HUDEP-2 (cell line): ENCODE results near the gene OPRM1.
A peak's percentile ranks its signal among the peaks of the same experiment; 100 is the strongest.
"Not testable (repeated sequence)": the region's sequence is repeated elsewhere in the genome, so short reads cannot be mapped to it uniquely, and the experiment has no call there.

ENCODE experiments used
- DNase-seq, 76 experiments: peaks; one replicate each; lab custom pipeline; 2025; ENCODE audit not compliant: unreplicated experiment in 76 of 76; lab: John Stamatoyannopoulos, UW

The OPRM1 gene

DNA sequence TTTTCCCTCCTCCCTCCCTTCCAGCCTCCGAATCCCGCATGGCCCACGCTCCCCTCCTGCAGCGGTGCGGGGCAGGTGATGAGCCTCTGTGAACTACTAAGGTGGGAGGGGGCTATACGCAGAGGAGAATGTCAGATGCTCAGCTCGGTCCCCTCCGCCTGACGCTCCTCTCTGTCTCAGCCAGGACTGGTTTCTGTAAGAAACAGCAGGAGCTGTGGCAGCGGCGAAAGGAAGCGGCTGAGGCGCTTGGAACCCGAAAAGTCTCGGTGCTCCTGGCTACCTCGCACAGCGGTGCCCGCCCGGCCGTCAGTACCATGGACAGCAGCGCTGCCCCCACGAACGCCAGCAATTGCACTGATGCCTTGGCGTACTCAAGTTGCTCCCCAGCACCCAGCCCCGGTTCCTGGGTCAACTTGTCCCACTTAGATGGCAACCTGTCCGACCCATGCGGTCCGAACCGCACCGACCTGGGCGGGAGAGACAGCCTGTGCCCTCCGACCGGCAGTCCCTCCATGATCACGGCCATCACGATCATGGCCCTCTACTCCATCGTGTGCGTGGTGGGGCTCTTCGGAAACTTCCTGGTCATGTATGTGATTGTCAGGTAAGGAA lies at the start of gene OPRM1:
OPRM1 (plus strand) TSS at position 10 of the 612 bp plus-strand sequence; CDS start at position 315, 305 bp downstream.
- DNase-seq: peak in 47 of 76 experiments; percentile 6 to 59 (median 30)

DNA sequence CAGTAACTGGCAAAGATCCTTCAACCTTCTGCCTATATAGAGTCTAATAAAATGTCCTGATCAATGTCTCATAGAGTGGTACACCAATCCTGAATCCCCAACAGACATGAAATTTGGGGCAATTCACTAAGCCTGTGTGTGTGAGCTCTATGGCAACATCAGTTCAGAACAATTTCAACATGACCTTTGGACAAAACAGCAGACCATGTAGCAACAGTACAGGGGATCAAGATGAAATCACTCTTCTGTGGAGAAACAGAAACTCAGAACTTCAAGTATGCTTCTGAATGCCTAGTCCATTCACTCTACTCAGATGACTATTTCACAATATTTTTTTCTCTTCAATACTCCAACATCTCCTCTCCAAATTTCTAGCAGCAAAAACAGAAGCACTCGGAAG lies 49.1 kb upstream of the OPRM1 start:
- DNase-seq: no peak

DNA sequence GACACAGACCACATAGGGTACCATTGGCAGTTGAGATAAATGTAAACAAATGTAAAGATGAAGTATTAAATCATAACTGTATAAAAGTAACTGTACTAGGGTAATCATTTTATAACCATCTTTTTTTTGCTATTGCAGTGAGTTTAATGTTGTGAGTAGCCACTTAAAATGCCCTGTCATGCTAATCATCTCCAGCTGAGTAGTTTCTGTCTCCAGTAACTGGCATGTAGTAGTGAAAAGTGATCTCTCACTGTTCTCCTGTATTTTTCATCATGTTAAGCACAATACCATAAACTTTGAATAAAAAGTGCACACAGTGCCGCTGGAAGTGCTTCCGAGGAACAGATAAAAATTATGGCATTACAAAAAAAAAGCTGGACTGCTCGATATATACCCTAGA lies 45.0 kb upstream of the OPRM1 start:
- no peak for DNase-seq

DNA sequence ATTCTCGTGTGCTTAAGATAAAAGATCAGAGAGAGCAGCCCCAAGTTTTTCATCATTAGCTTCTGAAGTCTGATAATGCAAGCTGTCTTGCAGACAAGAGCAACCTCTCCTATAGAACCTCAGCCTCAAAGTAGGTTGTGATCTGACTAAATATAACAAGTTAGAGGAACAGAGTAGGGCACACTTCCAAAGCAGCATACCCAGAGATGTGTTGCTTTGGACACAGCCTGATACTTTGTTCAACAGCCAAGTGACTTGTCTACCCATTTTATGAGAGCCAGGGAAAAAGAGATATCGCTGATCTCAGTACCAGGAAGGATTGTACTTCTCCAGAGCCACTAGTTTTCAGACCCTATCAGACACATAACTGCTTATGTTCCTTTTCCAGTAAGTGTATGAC lies 44.2 kb upstream of the OPRM1 start:
- DNase-seq: no peak

DNA sequence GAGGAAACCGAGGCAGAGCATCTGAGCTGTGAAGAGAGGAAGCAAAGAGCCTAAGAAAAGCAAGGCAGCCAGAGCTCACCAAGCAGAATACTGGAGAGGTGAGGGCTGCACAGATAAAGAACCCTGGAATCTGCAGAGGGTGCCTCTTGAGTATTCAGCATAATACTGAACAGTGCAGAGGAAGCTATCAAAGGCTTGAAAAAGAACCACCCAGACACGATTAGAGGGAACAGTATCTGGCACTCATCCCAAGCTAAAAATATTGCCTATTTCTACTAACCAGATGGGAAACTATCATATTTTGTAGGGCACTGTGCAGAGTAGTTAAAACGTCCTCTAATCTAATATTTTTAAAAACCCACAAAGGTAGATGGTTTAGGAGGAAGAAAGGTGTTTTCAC lies 41.8 kb upstream of the OPRM1 start:
- DNase-seq: no peak

DNA sequence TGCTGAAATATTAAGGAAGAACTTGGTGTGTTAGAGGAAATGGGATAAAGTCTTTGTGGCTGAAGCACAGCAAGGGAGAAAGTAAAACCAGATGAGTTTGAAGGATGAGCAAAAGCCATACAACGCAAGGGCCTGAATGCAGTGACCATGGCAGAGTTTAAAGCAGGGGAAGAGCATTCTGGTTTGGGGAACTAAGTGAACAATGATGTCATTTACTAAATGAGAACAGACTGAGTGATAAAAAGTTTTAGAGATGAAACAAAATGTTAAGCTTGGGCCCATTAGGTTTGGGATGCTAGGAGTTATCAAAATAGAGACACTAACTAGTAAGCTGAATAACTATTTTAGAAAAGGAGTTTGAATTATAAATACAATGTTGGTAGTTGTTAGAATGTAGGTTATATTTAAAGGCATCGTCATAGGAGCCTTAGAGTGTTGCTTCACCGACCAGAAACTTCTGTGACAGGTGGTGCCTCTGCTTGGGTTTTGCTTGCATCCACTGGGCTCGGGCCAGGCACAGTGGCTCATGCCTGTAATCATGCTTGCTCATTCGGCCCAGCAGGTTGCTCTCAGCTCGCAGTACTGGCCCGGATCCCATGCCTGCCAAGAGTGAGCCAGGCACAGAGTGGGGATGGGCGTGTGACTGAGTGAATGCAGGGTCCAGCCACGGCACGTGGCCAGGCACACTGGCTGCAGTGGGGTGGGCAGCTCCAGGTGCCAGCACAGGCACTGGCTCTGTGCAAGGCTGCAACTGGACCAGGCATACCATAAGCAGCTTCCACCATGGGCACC lies 37.4 kb upstream of the OPRM1 start:
- no peak for DNase-seq

DNA sequence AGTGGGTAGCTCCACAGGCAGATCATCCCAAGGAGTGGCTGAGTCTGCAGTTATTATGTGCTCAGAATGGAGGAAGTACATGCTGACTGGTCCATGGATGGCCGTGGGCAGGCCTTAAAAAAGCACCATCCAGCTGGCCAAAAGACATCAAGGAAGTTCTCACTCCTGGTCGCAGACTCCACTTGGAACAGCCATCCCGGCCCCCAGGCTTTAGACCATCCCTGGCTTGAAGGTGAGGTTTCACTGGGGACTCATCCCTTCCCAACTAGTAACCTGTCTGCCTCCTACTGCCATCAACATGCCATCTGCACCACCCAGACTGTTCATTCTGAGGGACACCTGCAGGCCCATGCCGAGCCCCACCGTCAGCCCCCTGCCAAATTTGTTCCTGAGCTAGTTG lies 36.1 kb upstream of the OPRM1 start:
- no peak for DNase-seq

DNA sequence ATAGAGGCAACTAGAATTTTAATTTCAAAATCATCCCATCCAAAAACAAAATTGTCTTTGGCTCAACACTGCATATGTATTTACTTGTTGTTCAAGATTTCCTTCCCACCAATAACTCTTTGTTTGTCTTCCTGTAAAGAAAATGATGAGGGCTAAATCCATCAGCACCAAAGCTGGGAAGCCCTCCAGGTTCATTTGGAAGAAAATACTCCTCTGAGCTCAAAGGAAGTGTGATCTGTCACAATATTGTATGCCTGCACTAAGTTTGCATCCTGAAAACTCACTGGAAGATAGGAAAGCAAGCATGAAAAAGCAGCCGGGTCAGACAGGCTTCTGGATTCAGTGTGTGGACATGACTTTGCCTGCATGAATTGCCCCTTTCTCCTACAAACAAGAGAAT lies 28.7 kb upstream of the OPRM1 start:
- DNase-seq: no peak

DNA sequence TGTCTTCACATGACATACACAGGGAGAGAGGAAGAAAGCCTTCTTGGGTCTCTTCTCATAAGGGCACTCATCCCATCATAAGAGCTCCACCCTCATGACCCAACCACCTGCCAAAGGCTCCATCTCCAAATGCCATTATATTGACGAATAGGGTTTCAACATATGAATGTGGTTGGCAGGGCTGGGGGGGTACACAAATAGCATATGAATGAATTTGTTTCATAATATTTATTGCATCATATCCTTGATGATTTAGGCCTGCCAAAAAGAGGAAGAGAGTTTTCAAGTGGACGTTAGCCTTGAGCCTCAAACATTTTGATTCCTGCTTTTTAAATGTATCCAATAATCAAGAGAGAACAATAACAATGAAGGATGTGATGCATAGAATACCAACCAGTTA lies 26.2 kb upstream of the OPRM1 start:
- no peak for DNase-seq

DNA sequence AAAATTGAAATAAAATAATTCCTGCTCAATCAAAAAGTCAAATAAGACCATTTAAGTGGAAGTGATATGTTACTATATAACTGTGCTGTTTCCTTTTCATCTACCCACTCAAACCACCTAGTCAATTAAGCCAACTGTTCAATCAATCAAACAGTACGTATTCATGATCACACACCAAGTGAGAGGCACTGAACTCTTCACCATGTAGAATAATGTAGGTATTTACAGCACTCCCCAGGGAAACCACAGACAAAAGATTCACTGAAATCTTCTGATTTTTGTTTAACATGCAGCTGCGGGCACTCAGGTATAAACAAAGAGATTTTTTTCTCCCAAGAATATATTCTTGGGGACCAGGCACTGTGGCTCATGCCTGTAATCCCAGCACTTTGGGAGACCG lies 21.3 kb upstream of the OPRM1 start:
- no peak for DNase-seq

DNA sequence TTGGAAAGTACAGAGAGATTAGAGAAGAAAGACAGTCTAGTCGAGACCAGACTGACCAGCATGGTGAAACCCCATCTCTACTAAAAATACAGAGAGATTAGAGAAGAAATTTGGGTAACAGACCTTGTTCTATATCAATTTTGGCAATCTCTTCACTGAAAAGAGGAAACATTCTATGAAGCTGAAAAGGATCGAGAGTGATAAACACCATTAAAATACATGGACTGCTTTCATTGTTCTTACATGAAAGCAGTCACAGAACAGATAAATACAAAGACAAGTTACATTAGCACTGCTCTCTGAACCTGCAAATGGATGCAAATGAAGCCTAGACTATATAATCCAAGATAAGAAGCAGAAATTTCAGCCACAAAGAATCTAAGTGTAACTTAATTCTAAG lies 8.4 kb upstream of the OPRM1 start:
- DNase-seq: no peak

DNA sequence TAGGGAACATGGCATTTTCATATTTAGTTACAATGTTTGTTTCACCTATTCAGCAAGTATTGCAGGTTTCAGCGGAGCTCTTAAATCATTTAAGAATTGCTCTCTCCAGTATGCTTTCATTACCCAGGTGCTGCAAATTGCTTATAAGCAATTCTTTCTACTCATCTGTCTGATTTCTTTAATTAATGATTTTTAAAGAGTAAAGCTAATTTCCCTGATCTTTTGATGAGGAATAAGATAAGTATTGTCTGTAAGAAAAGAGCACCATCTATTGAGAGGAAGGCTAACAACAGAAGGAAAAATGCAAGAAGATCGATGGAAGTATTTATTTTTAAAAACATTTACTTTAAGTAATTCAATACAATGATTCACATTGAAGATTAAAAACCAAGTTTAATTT lies 2.0 kb downstream of the OPRM1 start:
- DNase-seq: no peak

DNA sequence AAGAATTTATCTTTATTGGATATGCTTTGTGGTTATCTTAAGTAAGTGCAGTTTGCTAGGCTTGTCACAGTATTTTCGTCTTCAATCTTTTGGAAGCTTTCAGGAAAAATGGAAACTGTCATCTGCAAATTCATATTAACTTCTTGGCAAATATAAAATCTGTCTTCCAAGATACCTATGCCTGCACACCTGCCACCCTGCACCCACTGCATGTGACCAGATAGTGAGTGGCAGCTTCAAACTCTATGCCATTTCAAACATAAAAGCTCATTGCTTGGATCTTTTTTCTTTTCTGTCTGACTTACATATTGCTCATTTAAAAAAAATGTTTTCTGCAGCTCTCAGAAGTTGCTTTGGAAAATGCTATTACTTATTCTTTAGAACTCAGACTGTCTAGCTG lies 14.1 kb downstream of the OPRM1 start:
- DNase-seq: no peak

DNA sequence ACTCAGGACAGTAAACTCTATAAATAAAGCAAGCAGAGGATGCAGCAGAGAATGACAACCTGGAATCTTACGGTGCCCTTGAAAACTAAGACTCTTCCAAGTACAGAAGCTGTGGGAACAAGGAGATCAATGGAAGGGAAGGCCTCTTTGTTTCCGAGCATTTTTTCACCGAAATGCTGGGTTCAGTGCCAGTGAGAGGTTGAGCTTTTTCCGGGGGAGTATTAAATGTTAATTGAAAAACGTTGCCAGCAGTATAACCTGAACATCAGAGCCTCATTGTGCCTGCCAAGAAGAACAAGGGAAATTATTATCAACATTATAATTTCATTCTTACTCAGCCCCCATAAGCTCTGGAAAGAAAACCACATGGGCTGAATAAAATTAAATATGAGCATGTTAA lies 17.5 kb downstream of the OPRM1 start:
- DNase-seq: no peak

DNA sequence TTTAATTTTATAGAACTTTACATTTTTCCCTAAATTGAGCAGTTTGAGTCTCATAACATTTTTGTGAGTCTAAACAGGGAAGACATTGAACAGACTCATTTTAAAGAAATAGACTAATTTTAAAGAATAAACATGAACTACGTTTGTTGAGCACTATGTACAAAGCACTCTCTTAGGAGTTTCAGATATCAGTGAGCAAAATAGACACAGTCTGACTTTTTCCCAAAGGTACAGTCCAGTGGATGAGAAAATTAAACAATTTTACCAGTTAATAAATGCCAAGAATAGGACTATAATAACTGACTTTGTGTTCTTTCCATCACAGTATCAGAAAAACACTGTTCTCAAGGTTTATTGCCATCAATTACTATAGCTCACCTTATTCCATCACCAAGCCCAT lies 18.1 kb downstream of the OPRM1 start:
- DNase-seq: no peak

DNA sequence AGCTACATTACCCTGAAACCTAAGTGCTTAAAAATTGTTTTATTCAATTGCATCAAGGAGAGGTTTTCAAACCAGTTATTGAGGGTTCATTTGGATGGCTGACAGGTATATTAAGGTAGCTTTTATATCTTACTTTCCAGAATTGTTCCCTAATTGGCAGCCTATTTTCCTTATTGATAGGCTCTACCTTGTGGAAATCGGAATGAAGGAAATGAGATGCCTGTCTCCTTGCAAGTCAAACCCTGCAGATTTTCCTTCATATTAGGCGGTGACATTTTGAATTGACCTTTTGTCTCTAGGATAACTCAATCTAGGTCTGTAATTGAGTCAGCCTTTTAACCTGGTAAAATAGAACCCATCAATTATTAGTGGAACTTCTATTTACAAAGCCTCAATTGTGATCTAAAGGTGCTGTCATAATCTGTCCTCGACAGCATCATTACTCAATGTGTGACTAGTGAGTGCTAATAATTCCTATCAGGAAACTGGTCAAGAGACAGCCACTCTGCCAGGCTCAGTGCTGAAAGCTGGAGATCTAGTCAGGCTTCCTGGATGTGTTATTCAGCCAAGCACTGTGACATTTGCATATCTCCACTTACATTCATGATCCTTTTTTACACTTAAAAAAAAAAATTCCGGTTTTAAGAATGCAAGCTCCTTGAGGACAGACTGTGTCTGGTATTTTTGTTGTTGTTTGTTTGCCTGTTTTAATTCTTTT lies 20.1 kb downstream of the OPRM1 start:
- DNase-seq: no peak

DNA sequence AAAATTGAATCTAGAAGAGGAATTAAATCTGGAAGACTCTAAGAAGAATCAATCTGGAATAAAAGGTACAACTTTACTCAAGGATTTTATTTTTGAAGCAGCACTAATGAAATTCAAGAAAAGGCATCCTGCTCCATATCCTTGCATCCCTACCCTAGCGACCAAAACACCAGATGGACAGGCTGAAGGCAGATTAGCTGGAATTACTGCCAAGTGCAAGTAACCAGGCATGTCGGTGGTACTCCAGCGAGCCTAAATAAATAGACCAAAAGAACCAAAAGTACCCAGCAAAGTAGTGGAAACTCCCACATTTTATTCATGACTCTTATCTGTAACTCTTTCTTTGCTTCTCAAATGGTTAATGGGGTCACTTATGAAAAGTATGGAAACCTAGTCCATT lies 21.0 kb downstream of the OPRM1 start:
- DNase-seq: no peak

DNA sequence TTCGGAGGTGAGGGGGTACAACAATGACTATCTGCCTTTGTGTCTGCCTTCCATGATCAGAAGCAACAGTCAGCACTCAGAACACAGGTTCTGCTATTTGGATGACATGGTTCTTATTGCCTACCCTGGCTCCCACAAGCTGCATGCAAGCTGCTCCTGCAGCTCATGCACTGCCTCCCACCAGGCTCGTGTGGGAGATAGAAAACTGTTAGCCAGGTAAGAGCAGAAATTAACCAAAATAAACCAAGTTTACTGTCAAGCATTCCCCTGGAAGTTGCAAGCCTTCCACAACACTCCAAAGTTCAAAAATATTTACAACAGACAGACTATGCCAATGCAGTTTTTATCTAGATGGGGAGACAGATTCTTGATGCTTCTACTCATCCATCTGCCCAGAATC lies 31.0 kb downstream of the OPRM1 start:
- no peak for DNase-seq

DNA sequence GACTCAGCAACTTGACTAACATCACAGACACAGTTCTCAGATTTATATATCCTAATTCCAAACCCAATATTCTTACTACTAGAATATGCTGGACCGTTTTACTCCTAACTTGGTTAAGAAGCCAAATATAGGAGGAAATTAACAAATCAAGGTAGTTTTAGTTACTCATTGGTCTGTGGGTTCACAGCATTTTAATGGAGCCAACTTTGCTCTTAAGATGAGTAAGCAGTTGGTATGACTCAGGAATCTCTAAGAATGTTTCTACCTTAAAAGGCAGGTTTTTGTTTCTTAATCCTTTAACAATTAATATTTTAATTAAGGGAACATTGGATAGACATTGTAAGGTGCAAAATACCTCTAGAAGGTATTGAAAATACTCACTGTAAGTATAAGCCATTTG lies 31.6 kb downstream of the OPRM1 start:
- no peak for DNase-seq

DNA sequence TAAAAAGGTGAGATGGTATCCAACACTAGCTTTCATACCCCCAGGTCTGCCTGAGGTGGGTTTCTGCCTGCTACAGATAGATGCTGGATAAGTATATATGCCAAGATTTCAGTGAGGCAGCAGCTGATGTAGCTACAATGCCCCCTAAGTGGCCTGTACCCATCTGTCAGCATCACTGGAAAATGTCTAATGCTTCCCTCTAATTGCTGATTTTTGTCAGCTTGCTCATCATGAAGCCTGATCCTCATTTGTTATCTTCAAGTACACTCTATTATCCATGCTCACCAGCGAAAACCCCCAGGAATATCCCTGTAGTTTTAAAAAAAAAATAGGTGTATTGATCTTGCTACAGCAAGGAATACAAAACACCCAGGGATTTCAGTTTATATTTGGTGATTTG lies 32.2 kb downstream of the OPRM1 start:
- no peak for DNase-seq

DNA sequence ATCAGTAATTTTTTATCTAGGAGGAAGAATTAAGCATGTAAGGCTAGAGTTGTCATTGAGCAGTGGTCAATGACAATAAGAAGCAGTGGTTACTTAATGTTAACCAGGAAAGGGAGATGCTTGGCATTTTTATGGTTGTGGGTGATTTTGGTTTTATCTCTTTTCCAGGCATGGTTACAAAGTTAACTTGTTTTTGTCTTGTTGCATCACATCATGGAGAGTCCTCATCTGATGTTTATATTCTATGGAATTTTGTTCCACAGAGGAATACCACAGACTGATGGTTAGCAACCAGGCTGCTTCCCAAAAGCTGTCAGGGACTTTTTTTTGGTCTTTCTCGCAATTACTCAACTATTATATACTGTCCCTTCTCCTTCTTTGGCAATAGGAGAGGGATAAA lies 32.7 kb downstream of the OPRM1 start:
- no peak for DNase-seq

DNA sequence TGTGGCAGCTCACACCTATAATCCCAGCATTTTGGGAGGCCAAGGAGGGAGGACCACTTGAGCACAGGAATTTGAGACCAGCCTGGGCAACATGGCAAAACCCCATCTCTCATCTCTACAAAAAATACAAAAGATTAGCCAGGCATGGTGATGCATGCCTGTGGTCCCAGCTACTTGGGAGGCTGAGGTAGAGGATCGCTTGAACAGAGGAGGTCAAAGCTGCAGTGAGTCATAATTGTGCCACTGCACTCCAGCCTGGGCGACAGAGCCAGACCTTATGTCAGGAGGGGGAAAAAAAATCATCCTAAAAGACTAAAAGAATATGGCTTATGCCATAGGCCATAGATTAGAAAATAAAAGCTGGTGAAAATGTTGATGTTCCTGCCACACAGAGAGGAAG lies 39.6 kb downstream of the OPRM1 start:
- DNase-seq: not testable (repeated sequence)
